HUDEP-2 (cell line): ENCODE results near the gene SBF2.
"Not testable (repeated sequence)": the region's sequence is repeated elsewhere in the genome, so short reads cannot be mapped to it uniquely, and the experiment has no call there.

Experiments
- DNase-seq, 76 experiments: peaks; one replicate each; lab custom pipeline; 2025; ENCODE audit not compliant: unreplicated experiment in 76 of 76; lab: John Stamatoyannopoulos, UW

The SBF2 gene

GRCh38 chr11:10125522-10126133, 168.4 kb downstream of the SBF2 start:
- DNase-seq, result no peak

- DNase-seq, result no peak
Observed at GRCh38 chr11:10122326-10123197, 171.5 kb downstream of the SBF2 start.

- no peak for DNase-seq
Observed at GRCh38 chr11:10118865-10119264, 175.2 kb downstream of the SBF2 start.

- DNase-seq, result no peak
Observed at GRCh38 chr11:10117709-10118351, 176.2 kb downstream of the SBF2 start.

- DNase-seq, result no peak
Observed at GRCh38 chr11:10116588-10116987, 177.4 kb downstream of the SBF2 start.

GRCh38 chr11:10114593-10115404, 179.2 kb downstream of the SBF2 start:
- no peak for DNase-seq

GRCh38 chr11:10113852-10114251, 180.2 kb downstream of the SBF2 start:
- no peak for DNase-seq

GRCh38 chr11:10109806-10110205, 184.2 kb downstream of the SBF2 start:
- DNase-seq, result no peak

GRCh38 chr11:10108915-10109680, 184.9 kb downstream of the SBF2 start:
- DNase-seq, result no peak

- no peak for DNase-seq
Observed at GRCh38 chr11:10107497-10107896, 186.5 kb downstream of the SBF2 start.

GRCh38 chr11:10097615-10098014, 196.4 kb downstream of the SBF2 start:
- DNase-seq, result no peak

GRCh38 chr11:10096987-10097386, 197.0 kb downstream of the SBF2 start:
- no peak for DNase-seq

- no peak for DNase-seq
Observed at GRCh38 chr11:10095412-10096208, 198.4 kb downstream of the SBF2 start.

GRCh38 chr11:10092426-10092825, 201.6 kb downstream of the SBF2 start:
- no peak for DNase-seq

GRCh38 chr11:10091314-10092045, 202.5 kb downstream of the SBF2 start:
- DNase-seq, result no peak

- not testable (repeated sequence) for DNase-seq
Observed at GRCh38 chr11:10087923-10088225, 206.1 kb downstream of the SBF2 start.

- no peak for DNase-seq
Observed at GRCh38 chr11:10087186-10087922, 206.7 kb downstream of the SBF2 start.

GRCh38 chr11:10080138-10080537, 213.9 kb downstream of the SBF2 start:
- no peak for DNase-seq
